Activated naive CD4-positive, alpha-beta T cell treated with anti-CD3 and anti-CD28 coated beads, Interleukin-2, amount 50 U/mL, for 24 hours (primary cell): ENCODE measurements around the gene ANKRD18A.
"Not testable (repeated sequence)": the region's sequence is repeated elsewhere in the genome, so short reads cannot be mapped to it uniquely, and the experiment has no call there.

Experiments used
- H3K27ac Mint-ChIP-seq: one replicate; pipeline ENCODE4 v1.8.0; 2021; ENCODE audit warnings: mild to moderate bottlenecking, mixed read lengths
- H3K27me3 Mint-ChIP-seq: one replicate; pipeline ENCODE4 v1.8.0; 2021; ENCODE audit warnings: mixed read lengths
- H3K36me3 Mint-ChIP-seq: one replicate; pipeline ENCODE4 v1.8.0; 2021; ENCODE audit warnings: mixed read lengths
- H3K4me1 Mint-ChIP-seq: one replicate; pipeline ENCODE4 v1.8.0; 2021; ENCODE audit warnings: mixed read lengths
- H3K4me3 Mint-ChIP-seq: one replicate; pipeline ENCODE4 v1.8.0; 2021; ENCODE audit warnings: mild to moderate bottlenecking, mixed read lengths
- H3K9me3 Mint-ChIP-seq: one replicate; pipeline ENCODE4 v1.8.0; 2021; ENCODE audit warnings: mixed read lengths

Gene ANKRD18A

GRCh38 chr9:38583765-38584164 is 36.6 kb downstream of the ANKRD18A start:
- H3K27ac Mint-ChIP-seq, H3K36me3 Mint-ChIP-seq, H3K9me3 Mint-ChIP-seq, H3K4me3 Mint-ChIP-seq, H3K27me3 Mint-ChIP-seq, H3K4me1 Mint-ChIP-seq: not testable (repeated sequence)

- H3K4me3 Mint-ChIP-seq, H3K27ac Mint-ChIP-seq, H3K9me3 Mint-ChIP-seq, H3K27me3 Mint-ChIP-seq, H3K4me1 Mint-ChIP-seq, H3K36me3 Mint-ChIP-seq: not testable (repeated sequence)
Observed at GRCh38 chr9:38580112-38580511, 40.3 kb downstream of the ANKRD18A start.

- H3K9me3 Mint-ChIP-seq, H3K36me3 Mint-ChIP-seq, H3K4me3 Mint-ChIP-seq, H3K4me1 Mint-ChIP-seq, H3K27ac Mint-ChIP-seq, H3K27me3 Mint-ChIP-seq: not testable (repeated sequence)
Observed at GRCh38 chr9:38576181-38576580, 44.2 kb downstream of the ANKRD18A start.

- not testable (repeated sequence) for H3K4me3 Mint-ChIP-seq, H3K27me3 Mint-ChIP-seq, H3K9me3 Mint-ChIP-seq, H3K27ac Mint-ChIP-seq
- H3K4me1 Mint-ChIP-seq = peaks cover 17% of the 10 kb centered on the region
- peaks cover 11% of the 10 kb centered on the region for H3K36me3 Mint-ChIP-seq
Observed at GRCh38 chr9:38566048-38566447, 54.3 kb downstream of the ANKRD18A start.

GRCh38 chr9:38565178-38565577 is 55.2 kb downstream of the ANKRD18A start:
- H3K27ac Mint-ChIP-seq, H3K4me3 Mint-ChIP-seq, H3K9me3 Mint-ChIP-seq, H3K27me3 Mint-ChIP-seq: not testable (repeated sequence)
- H3K36me3 Mint-ChIP-seq = peaks cover 11% of the 10 kb centered on the region
- peaks cover 17% of the 10 kb centered on the region for H3K4me1 Mint-ChIP-seq

- peaks cover 20% of the 10 kb centered on the region for H3K4me1 Mint-ChIP-seq
- H3K4me3 Mint-ChIP-seq, H3K27ac Mint-ChIP-seq, H3K36me3 Mint-ChIP-seq, H3K9me3 Mint-ChIP-seq, H3K27me3 Mint-ChIP-seq: not testable (repeated sequence)
Observed at GRCh38 chr9:38563911-38564310, 56.5 kb downstream of the ANKRD18A start.

GRCh38 chr9:38561134-38561533 is 59.3 kb downstream of the ANKRD18A start:
- not testable (repeated sequence) for H3K9me3 Mint-ChIP-seq, H3K36me3 Mint-ChIP-seq, H3K4me3 Mint-ChIP-seq

GRCh38 chr9:38559172-38559571 is 61.2 kb downstream of the ANKRD18A start:
- not testable (repeated sequence) for H3K9me3 Mint-ChIP-seq, H3K36me3 Mint-ChIP-seq, H3K27ac Mint-ChIP-seq, H3K27me3 Mint-ChIP-seq, H3K4me3 Mint-ChIP-seq
- peaks cover 16% of the 10 kb centered on the region for H3K4me1 Mint-ChIP-seq

More at GRCh38 chr9:38561134-38561533, 59.3 kb downstream of the ANKRD18A start:
- not testable (repeated sequence) for H3K27ac Mint-ChIP-seq, H3K27me3 Mint-ChIP-seq
- H3K4me1 Mint-ChIP-seq = peaks cover 21% of the 10 kb centered on the region

GRCh38 chr9:38557746-38558145 is 62.6 kb downstream of the ANKRD18A start:
- H3K36me3 Mint-ChIP-seq, H3K9me3 Mint-ChIP-seq, H3K27ac Mint-ChIP-seq, H3K4me3 Mint-ChIP-seq, H3K27me3 Mint-ChIP-seq: not testable (repeated sequence)
- peaks cover 22% of the 10 kb centered on the region for H3K4me1 Mint-ChIP-seq

GRCh38 chr9:38554966-38555365 is 65.4 kb downstream of the ANKRD18A start:
- H3K9me3 Mint-ChIP-seq, H3K27me3 Mint-ChIP-seq, H3K27ac Mint-ChIP-seq, H3K4me3 Mint-ChIP-seq, H3K36me3 Mint-ChIP-seq: not testable (repeated sequence)
- peaks cover 28% of the 10 kb centered on the region for H3K4me1 Mint-ChIP-seq

- H3K27ac Mint-ChIP-seq, H3K4me3 Mint-ChIP-seq, H3K9me3 Mint-ChIP-seq, H3K27me3 Mint-ChIP-seq: not testable (repeated sequence)
- peaks cover 12% of the 10 kb centered on the region for H3K36me3 Mint-ChIP-seq
- peaks cover 33% of the 10 kb centered on the region for H3K4me1 Mint-ChIP-seq
Observed at GRCh38 chr9:38553019-38553418, 67.4 kb downstream of the ANKRD18A start.

GRCh38 chr9:38546497-38547163 is 73.8 kb downstream of the ANKRD18A start:
- peak overlapping the region; percentile 75 for H3K27ac Mint-ChIP-seq

GRCh38 chr9:38540535-38540934 is 79.9 kb downstream of the ANKRD18A start:
- not testable (repeated sequence) for H3K9me3 Mint-ChIP-seq, H3K4me3 Mint-ChIP-seq, H3K27me3 Mint-ChIP-seq, H3K27ac Mint-ChIP-seq, H3K4me1 Mint-ChIP-seq, H3K36me3 Mint-ChIP-seq

More at GRCh38 chr9:38546497-38547163, 73.8 kb downstream of the ANKRD18A start:
- Mint-ChIP-seq H3K4me1 (peaks cover 53% of the 10 kb centered on the region), H3K36me3 (peaks cover 17% of the 10 kb centered on the region), H3K9me3 (peaks cover 14% of the 10 kb centered on the region), H3K4me3 (peak overlapping the region; percentile 64)
- not testable (repeated sequence) for H3K27me3 Mint-ChIP-seq

- Mint-ChIP-seq H3K4me3 (no peak overlapping the region), H3K27ac (no peak overlapping the region), H3K9me3 (peaks cover 13% of the 10 kb centered on the region), H3K36me3 (peaks cover 2% of the 10 kb centered on the region), H3K4me1 (no peaks in the 10 kb centered on the region), H3K27me3 (no peaks in the 10 kb centered on the region)
Observed at GRCh38 chr9:38529317-38529716, 91.1 kb downstream of the ANKRD18A start.

GRCh38 chr9:38527503-38527902 is 92.9 kb downstream of the ANKRD18A start:
- H3K9me3 Mint-ChIP-seq = peaks cover 13% of the 10 kb centered on the region
- no peaks in the 10 kb centered on the region for H3K4me1 Mint-ChIP-seq
- peaks cover 2% of the 10 kb centered on the region for H3K36me3 Mint-ChIP-seq
- H3K27ac Mint-ChIP-seq = no peak overlapping the region
- H3K4me3 Mint-ChIP-seq = no peak overlapping the region
- no peaks in the 10 kb centered on the region for H3K27me3 Mint-ChIP-seq

- H3K4me1 Mint-ChIP-seq = no peaks in the 10 kb centered on the region
- H3K9me3 Mint-ChIP-seq = peaks cover 11% of the 10 kb centered on the region
- no peaks in the 10 kb centered on the region for H3K27me3 Mint-ChIP-seq
- no peak overlapping the region for H3K4me3 Mint-ChIP-seq
- H3K27ac Mint-ChIP-seq = no peak overlapping the region
- peaks cover 2% of the 10 kb centered on the region for H3K36me3 Mint-ChIP-seq
Observed at GRCh38 chr9:38526591-38526990, 93.8 kb downstream of the ANKRD18A start.

GRCh38 chr9:38523121-38523520 is 97.3 kb downstream of the ANKRD18A start:
- Mint-ChIP-seq H3K27me3 (no peaks in the 10 kb centered on the region), H3K4me1 (peaks cover 4% of the 10 kb centered on the region)

More at GRCh38 chr9:38523121-38523520, 97.3 kb downstream of the ANKRD18A start:
- Mint-ChIP-seq H3K9me3 (no peaks in the 10 kb centered on the region), H3K4me3 (no peak overlapping the region), H3K27ac (no peak overlapping the region), H3K36me3 (no peaks in the 10 kb centered on the region)
